Pulmonary artery endothelial cell (primary cell): Measurements from ENCODE around the gene UBAP2. TPM values are rescaled to one million over a fixed set of nuclear protein-coding genes. Genes with fewer than 3 reads are reported as not detected.

Experiments
- DNase-seq: peaks from one replicate; pipeline ENCODE4 v3.0.0-alpha.2; 2011; ENCODE audit warnings: low read depth, low spot score
- total RNA-seq: library from RNA; depleted of rRNA; stranded (reverse); fragments of >200 nt; gene quantifications from 2 replicates; pipeline ENCODE4 v1.2.3, GENCODE V29; 2014

Gene UBAP2
- total RNA-seq, 1 donor from 2014 or later = 14.0 TPM

- DNase-seq = no peak
Observed at GRCh38 chr9:33880211-33881089, 168.2 kb downstream of the UBAP2 start.

GRCh38 chr9:33878691-33879366 lies 169.9 kb downstream of the UBAP2 start:
- DNase-seq = no peak

- DNase-seq = no peak
Observed at GRCh38 chr9:33877727-33878489, 170.8 kb downstream of the UBAP2 start.

Other genes with a start within 250 kb of the UBAP2 start
- 19.7 and 23.5 TPM in 2 replicates for gene UBE2R2, start 231.7 kb downstream of the UBAP2 start, total RNA-seq
- gene DCAF12, start 77.8 kb upstream of the UBAP2 start, total RNA-seq = 17.0 and 19.5 TPM in 2 replicates
- 35.3 and 38.0 TPM in 2 replicates for gene UBAP1, start 130.2 kb upstream of the UBAP2 start, total RNA-seq